Transverse colon (tissue), 3 donors: ENCODE measurements around the gene TNS3.

Experiments used
- POLR2A ChIP-seq: fragments of 450-650 bp; IDR thresholded peaks from one replicate; pipeline ENCODE4 v1.6.1; 2016; ENCODE audit warnings: antibody characterized with exemption, mild to moderate bottlenecking, moderate library complexity
- TF ChIP-seq, protein P1 (sequence below), 5 experiments: fragments of 200-600 bp in 3 of 5; fragments of 450-650 bp in 2 of 5; sonication (generic) in 3 of 5; IDR thresholded peaks; 1 replicate in 2 of 5; 2 replicates in 3 of 5; pipeline ENCODE4 v1.5.1; 2016 to 2017; ENCODE audit warnings: antibody characterized with exemption in 5 of 5, inconsistent platforms in 3 of 5, mild to moderate bottlenecking in 2 of 5, moderate library complexity in 1 of 5

DNA sequence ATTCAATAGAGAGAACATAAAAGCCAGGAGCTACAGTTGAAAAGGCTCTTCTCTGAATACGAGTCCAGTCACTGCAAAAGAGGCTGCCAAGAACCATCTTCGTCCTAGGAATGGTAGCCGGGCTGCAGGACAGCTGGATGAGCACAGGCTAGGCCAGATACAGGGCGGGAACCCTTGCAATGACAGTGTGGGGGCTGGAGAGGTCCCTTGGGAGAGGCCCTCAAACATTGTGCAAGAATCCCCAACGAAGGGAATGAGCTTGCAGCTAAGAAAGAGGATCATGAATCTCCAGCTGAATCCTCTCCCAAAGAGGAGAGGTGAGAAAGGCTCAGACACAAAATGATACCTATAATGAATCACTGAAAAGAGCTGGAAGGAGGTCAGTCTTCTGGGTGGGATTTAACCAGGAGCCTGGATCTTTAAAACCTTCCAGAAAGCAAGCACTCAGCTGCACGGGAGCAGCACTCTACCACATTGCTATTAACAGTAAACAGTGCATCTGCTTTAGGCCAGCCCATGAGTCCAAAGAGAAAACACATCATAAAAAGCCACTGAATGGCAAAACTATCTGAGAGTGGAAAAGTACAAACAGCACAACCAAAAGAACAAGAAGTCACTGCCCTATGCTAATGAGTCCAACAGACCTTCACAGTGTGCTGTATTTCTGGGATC lies 287.9 kb downstream of the TNS3 start:
- TF ChIP-seq, protein P1, sequence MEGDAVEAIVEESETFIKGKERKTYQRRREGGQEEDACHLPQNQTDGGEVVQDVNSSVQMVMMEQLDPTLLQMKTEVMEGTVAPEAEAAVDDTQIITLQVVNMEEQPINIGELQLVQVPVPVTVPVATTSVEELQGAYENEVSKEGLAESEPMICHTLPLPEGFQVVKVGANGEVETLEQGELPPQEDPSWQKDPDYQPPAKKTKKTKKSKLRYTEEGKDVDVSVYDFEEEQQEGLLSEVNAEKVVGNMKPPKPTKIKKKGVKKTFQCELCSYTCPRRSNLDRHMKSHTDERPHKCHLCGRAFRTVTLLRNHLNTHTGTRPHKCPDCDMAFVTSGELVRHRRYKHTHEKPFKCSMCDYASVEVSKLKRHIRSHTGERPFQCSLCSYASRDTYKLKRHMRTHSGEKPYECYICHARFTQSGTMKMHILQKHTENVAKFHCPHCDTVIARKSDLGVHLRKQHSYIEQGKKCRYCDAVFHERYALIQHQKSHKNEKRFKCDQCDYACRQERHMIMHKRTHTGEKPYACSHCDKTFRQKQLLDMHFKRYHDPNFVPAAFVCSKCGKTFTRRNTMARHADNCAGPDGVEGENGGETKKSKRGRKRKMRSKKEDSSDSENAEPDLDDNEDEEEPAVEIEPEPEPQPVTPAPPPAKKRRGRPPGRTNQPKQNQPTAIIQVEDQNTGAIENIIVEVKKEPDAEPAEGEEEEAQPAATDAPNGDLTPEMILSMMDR (IDR thresholded peaks at IDR 0.05): no peak
- TF ChIP-seq POLR2A: no peak
